Omental fat pad (tissue), 4 donors: Measurements from ENCODE around the gene CIRBP. TPM values are rescaled to one million over a fixed set of nuclear protein-coding genes. Genes with fewer than 3 reads are reported as not detected.

Experiments used
- ATAC-seq: fragments of 150-250 bp; one replicate; pipeline ENCODE4 v1.9.1; 2016; ENCODE audit warnings: mild to moderate bottlenecking, moderate library complexity; ENCODE audit not compliant: low FRiP score
- DNase-seq: peaks from one replicate; pipeline ENCODE4 v3.0.0-alpha.2; 2019; ENCODE audit warnings: low spot score
- total RNA-seq, 4 donors: library from RNA; depleted of rRNA; stranded (reverse); fragments of >200 nt; gene quantifications; one replicate each; pipeline ENCODE4 v1.1.0, GENCODE V29; 2016
- TF ChIP-seq, protein P1 (sequence below), 3 donors: fragments of 450-650 bp; IDR thresholded peaks; one replicate each; pipeline ENCODE4 v1.5.1; 2016 to 2017; ENCODE audit warnings: antibody characterized with exemption in 3 of 3, mild to moderate bottlenecking in 3 of 3, moderate library complexity in 2 of 3

Gene CIRBP
- total RNA-seq: 100 to 1,000 TPM; 292 to 484 (median 372) TPM

DNA sequence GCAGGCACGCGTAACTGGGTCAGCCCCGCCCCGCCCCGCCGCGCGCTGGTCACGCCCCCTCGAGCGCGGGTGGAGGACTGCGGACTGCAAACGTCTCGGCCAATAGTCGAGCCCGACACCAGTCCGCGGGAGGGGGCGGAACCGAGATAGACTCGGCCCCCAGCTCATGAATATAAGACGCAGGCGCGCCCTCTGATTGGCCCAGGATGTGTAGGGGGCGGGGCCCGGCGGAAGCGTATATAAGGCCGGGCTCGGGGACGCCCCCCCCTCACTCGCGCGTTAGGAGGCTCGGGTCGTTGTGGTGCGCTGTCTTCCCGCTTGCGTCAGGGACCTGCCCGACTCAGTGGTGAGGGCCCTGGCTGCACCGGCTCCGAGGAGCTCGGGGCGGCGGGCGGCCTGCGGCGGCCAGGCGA lies at the start of gene CIRBP:
CIRBP (plus strand) TSS at position 268 of the 413 bp plus-strand sequence. CDS start 1,602 bp downstream, outside the sequence.
- TF ChIP-seq, protein P1, sequence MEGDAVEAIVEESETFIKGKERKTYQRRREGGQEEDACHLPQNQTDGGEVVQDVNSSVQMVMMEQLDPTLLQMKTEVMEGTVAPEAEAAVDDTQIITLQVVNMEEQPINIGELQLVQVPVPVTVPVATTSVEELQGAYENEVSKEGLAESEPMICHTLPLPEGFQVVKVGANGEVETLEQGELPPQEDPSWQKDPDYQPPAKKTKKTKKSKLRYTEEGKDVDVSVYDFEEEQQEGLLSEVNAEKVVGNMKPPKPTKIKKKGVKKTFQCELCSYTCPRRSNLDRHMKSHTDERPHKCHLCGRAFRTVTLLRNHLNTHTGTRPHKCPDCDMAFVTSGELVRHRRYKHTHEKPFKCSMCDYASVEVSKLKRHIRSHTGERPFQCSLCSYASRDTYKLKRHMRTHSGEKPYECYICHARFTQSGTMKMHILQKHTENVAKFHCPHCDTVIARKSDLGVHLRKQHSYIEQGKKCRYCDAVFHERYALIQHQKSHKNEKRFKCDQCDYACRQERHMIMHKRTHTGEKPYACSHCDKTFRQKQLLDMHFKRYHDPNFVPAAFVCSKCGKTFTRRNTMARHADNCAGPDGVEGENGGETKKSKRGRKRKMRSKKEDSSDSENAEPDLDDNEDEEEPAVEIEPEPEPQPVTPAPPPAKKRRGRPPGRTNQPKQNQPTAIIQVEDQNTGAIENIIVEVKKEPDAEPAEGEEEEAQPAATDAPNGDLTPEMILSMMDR (IDR thresholded peaks at IDR 0.05): no peak
- ATAC-seq (peak; percentile 53), DNase-seq (peak; percentile 99)

DNA sequence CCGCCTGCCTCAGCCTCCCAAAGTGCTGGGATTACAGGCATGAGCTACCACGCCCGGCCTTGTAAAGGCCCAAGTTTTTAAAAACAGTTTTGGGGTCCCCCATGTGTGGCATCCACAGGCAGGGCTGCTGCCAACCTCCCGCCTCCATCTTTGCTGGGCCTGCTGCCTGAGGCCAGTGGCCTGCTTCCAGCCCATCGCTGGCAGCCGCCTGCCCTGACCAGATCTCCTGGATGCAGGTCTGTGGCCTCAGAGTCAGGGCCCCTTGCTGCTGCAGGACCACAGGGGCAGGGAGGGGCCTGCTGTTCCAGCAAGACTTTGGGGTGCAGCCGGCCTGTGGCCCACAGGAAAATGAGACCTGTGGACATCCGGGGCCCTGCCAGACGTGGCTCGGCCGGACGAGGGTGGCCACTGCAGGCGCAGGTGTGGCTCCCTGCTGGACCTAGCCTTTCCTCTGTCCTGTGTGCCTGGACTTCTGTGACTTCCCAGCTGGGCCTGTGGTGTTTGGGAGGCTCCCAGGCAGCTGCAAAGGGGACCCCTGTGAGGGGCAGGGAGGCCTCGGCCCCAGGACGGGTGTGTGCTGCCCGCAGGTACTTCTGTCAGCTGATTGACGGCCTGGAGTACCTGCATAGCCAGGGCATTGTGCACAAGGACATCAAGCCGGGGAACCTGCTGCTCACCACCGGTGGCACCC lies 49.2 kb upstream of the CIRBP start:
- ATAC-seq (no peak), DNase-seq (no peak)

DNA sequence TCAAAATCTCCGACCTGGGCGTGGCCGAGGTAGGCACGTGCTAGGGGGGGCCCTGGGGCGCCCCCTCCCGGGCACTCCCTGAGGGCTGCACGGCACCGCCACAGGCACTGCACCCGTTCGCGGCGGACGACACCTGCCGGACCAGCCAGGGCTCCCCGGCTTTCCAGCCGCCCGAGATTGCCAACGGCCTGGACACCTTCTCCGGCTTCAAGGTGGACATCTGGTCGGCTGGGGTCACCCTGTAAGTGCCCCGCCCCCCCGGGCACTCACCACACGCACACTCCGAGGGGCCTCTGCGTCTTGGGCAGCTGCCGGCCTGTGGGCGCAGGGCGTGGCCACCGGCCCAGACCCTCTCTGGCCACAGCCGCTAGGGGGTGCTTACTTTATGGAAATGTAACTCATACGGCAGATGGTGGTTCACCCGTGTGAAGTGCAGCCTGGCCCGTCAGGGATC lies 48.6 kb upstream of the CIRBP start:
- DNase-seq (no peak), ATAC-seq (no peak)
- TF ChIP-seq, protein P1 (IDR thresholded peaks at IDR 0.05): no peak

More for the DNA sequence above, 49.2 kb upstream of the CIRBP start:
- TF ChIP-seq, protein P1 (IDR thresholded peaks at IDR 0.05): no peak

DNA sequence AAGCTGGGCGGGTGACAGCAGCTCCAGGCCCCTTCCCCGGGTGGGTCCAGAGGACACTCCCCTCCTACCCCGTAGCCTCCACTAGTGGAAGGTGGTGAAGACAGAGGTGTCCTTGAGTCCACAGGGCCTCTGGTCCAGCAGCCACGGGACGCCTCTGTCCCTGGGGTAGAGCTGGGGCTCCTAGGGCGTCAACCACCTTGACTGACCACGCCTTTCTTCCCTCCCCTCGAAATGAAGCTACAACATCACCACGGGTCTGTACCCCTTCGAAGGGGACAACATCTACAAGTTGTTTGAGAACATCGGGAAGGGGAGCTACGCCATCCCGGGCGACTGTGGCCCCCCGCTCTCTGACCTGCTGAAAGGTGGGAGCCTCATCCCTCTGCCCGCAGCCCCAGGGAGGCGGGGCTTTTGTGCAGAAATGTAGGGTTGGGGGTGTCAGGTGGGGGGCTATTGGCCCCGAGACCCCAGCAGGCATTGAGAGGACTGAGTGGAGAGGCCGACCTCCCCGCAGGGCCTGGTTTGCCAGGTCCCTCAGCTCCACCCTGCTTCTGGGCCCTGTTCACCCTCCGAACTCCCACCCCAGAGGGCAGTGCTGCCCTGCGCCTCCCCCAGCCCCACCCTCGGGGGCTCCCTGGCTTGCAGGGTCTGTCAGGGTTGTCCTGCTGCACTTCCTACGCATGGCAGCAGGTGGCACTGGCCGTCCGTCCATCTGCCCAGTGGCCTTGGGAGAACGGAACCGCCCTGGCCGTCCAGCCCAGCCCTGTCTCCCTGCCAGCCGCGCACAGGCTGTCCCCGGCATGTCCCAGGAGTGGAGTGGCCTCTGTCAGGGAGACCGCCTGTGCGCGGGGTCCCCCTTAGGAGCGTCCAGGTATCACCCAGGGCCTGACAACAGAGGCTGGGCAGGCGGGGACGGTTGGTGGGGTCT lies 47.9 kb upstream of the CIRBP start:
- TF ChIP-seq, protein P1 (IDR thresholded peaks at IDR 0.05): peak in 1 of 3 donors; percentile 52
- ATAC-seq (peak; percentile 14), DNase-seq (no peak)

DNA sequence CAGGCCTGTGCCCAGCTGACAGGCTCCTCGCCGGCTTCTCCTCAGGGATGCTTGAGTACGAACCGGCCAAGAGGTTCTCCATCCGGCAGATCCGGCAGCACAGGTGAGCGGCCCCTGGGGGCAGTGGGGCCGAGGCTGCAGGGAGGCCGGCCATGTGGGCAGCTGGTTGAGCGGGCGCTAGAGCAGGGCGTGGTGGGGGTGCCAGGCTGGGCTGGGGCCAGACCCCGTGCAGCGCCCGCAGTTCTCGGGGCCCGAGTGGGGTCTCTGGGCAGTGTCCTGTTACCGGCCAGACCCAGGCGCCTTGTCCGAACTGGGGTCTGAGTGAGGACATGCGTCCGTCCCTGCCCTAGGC lies 47.3 kb upstream of the CIRBP start:
- DNase-seq (no peak), ATAC-seq (no peak)
- TF ChIP-seq, protein P1 (IDR thresholded peaks at IDR 0.05): no peak

DNA sequence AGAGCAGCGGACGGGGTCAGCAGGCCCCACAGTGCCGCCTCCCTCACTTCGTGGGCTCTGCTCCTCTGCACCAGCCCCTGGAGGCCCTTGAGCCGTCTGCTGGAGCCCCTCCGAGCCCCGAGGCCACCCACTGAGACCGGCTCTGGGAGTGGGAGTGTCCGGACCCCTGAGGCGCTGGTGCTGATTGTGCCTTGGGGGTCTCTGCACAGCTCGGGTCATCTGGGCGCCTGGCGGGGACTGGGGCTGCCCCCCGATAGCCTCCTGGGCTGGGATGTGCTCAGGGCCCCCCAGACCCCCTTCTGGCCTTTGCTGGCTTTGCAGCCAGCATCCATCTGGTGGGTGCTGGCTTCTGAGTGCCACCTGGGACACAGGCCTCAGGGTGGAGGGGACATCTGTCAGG lies 46.7 kb upstream of the CIRBP start:
- no peak for DNase-seq
- ATAC-seq: no peak
- TF ChIP-seq, protein P1 (IDR thresholded peaks at IDR 0.05): no peak
